Stimulated activated CD4-positive, alpha-beta T cell treated with anti-CD3 and anti-CD28 coated beads, Interleukin-2, amount 100 ng/mL, for 24 hours (primary cell): ENCODE results near the gene KLHL11.
"Not testable (repeated sequence)": the region's sequence is repeated elsewhere in the genome, so short reads cannot be mapped to it uniquely, and the experiment has no call there.

Source experiments
- DNase-seq, 2 donors: peaks; one replicate each; pipeline ENCODE4 v3.0.0-alpha.2; 2020

The KLHL11 gene

GRCh38 chr17:41888332-41888965 is 23.2 kb upstream of the KLHL11 start:
- DNase-seq: no peak

DNA sequence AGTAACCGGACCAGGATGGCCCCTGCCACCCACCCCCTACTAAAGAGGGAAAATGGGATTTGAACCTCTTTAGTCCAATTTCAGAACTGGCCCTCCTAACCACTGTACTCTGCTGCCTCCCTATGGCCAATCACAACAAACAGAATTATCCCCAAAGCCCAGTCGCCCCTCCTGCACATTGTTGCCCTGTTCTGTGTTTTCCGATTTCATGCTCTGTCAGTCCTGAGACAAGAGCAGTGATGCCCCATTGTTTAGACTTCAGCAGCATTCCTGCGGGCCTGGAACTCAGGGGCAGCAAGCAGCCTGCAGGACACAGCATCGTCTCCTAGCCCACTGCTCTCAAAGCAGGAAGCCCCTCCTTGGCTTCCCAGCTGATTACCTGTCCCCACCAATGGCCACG is 20.5 kb upstream of the KLHL11 start:
- no peak for DNase-seq

GRCh38 chr17:41882756-41883155 is 17.5 kb upstream of the KLHL11 start:
- no peak for DNase-seq

GRCh38 chr17:41880130-41880529 is 14.9 kb upstream of the KLHL11 start:
- no peak for DNase-seq

DNA sequence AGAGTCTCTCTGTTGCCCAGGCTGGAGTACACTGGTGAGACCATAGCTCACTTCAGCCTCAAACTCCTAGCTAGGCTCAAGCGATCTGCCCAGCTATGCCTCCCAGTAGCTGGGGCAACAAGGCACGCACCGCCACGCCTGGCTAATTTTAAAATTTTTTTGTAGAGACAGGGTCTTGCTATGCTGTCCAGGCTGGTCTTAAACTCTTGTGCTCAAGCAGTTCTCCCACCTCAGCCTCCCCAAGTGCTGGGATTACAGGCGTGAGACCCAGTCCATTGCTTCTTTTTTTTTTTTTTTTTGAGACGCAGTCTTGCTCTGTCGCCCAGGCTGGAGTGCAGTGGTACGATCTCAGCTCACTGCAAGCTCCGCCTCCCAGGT is 9.1 kb upstream of the KLHL11 start:
- DNase-seq: not testable (repeated sequence)

DNA sequence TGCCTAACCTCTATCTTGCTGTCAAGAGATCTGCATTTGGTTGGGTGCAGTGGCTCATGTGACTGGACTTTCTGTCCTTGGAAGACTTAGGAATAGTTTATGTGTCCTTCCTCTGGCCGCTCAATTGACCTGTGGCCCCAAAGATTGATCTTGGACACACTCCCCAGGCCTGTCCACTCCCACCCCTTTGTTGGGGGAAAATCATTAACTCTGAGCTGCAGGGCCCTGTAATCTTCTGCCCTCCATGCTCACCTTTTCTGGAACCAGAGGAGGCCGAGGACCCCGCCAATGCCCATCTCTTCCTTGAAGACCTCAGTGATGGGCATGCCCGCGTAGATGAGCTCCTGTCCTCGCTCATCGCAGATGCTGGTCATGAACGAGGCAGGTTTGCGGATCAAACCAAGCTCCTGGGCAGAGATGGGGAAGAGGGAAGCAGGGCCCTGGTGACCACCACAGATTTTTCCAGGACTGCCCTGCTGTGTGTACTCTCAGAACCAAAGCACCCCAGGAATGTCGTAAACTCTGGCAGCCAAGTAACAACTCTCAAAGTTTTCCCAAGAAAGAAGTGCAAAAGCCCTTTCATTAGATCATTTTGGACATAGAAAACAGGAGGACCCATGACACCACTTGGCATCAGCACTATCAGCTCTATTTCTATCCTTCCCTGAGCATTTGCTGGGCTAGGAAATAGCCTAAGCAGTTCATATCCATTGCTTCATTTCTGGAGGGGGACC is 8.5 kb upstream of the KLHL11 start:
- DNase-seq: no peak

DNA sequence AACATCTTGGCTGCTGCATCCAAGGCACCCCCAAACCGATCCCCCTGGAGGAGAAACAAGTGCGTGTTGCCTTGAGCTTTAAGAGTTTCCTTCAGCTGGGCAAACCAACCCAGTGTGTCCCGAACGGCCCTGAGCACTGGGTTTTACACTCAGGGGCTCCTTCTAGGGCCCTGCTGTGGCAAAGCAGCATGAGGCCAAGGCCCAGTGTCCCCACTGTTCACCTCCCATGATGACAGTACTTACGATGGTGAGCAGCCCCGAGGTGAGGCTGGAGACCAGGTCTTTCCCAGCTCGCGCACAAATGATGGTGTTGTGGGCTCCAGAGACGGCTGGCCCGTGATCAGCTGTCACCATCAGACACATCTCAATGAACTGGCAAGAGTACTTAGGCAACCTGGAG is 6.6 kb upstream of the KLHL11 start:
- no peak for DNase-seq

- DNase-seq: no peak
These were observed 5.4 kb upstream of the KLHL11 start for GRCh38 chr17:41870627-41871026.

- DNase-seq: no peak
These were observed 4.9 kb upstream of the KLHL11 start for GRCh38 chr17:41870097-41870496.

GRCh38 chr17:41869426-41869825 is 4.2 kb upstream of the KLHL11 start:
- DNase-seq: no peak

- no peak for DNase-seq
These were observed 3.3 kb upstream of the KLHL11 start for GRCh38 chr17:41868568-41868967.

DNA sequence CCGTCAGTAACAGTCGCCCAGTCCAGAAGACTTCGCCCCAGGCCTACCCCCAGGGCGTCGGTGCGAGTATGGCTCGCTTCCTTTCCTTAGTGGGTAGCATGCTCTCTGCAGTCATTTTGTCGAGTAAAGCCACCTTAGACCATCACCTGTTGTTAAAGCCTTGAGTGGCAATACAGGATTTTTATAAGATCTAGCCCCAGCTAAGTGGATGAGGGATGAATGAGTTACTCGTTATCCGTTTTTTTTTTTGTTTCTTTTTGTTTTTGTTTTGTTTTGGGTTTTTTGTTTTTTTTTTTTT is 322 bp upstream of the KLHL11 start:
- DNase-seq: no peak

GRCh38 chr17:41864498-41864835 is 756 bp downstream of the KLHL11 start:
- peak in 1 of 2 donors; percentile 67 for DNase-seq

DNA sequence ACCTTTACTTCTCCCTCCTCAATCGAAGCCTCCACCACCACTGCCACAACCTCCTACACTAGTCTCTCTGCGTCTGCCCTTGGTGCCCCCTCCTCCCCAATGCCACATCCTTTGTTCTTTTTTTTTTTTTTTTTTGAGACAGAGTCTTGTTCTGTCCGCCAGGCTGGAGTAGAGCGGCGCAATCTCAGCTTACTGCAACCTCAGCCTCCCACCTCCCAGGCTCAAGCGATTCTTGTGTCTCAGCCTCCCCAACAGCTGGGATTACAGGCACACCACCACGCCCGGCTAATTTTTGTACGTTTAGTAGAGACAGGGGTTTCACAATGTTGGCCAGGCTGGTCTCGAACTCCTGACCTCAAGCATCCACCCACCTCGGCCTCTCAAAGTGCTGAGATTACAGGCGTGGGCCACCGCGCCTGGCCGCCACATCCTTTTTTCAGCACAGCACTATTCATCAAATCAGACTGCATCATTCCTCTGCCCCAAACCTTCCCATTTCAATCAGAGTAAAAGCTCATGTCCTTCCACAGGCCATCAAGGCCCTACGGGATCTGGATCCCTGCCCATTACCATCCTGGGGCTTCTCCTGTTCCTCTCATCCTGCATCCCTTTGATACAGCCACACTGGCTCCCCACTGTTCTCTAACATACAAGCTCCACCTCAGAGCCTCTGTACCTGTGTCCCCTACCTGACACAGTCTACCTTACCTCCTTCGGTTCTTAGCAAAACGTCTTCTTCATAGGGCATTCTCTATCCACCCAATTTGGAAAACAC is 2.0 kb downstream of the KLHL11 start:
- DNase-seq: peak; percentile 23 to 52

DNA sequence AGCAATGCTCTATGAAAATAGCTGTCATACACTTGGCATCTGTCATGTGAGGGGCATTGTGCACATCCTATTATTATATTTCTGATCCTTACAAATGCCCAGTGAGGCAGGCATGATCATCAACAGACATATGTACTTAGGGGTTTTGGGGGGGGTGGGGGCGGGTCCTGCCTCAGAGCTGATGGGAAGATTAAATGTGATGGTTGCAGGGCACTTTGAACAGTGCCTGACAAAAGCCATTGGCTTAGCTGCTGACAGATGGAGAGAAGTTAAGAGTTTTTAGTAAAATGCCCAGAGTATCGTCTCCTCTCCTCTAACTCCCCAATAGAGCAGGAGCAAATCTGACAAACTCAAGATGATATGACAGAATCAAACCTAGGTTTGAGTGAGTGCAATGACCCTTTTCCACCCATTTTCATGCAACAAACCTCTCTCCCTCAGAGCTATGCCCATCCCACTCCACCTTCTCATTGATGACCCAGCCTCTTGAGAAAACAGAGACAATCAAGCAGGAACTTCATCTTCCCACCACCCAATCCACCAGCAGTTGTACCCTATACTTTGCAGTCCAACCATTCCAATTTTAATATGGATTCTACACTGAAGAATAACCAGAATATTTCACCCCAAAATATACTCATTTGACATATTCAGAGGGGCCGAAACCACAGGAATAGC is 4.8 kb downstream of the KLHL11 start:
- DNase-seq: no peak

- DNase-seq: not testable (repeated sequence)
These were observed 13.8 kb downstream of the KLHL11 start for GRCh38 chr17:41851382-41851781.

DNA sequence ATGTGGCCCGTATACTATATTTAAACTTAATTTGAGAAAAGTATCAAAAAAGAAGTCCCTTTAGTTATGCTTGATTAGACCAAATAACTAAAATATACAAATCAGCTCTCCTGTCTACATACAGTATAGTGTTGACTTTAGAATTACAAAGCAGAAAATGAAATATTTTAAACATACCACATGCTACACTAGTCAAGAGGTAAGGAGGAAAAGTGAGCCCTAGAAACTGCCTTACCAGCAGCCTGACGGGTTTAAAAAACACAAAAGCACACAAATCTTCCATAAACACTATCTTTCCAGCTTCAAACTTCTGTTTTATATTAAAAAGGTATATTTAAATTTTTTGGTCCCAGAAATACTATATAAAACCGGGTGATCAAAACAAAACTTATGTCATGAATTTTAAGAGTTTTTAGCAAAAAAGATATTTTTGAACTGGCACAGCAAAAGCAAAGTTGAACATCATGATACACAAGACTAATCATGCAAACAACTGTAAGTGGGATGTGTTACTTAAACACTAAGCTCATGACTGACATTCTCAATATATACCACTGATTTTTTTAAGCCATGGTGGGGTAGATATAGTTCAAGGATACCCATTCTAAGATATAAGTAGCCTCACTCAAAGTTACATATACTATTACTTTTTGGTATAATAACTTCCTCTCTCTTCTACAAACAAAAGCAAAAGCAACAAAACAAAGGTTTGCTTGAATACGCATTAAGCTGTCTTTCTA is 15.8 kb downstream of the KLHL11 start:
- no peak for DNase-seq

- DNase-seq: no peak
These were observed 16.4 kb downstream of the KLHL11 start for GRCh38 chr17:41848788-41849187.

DNA sequence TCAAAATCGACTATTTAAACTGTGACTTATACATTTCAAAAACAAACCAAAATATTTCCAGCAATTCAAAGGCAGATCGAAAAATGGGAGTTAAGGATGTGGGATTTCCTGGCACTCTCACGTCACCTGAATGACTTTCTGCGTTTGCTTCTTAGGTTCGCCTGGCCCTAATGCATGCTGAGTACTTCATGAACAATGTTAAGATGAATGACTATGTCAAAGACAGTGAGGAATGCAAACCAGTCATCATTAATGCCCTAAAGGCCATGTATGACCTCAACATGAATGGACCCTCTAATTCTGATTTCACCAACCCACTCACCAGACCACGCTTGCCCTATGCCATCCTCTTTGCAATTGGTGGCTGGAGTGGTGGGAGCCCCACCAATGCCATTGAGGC is 20.3 kb downstream of the KLHL11 start:
- no peak for DNase-seq

DNA sequence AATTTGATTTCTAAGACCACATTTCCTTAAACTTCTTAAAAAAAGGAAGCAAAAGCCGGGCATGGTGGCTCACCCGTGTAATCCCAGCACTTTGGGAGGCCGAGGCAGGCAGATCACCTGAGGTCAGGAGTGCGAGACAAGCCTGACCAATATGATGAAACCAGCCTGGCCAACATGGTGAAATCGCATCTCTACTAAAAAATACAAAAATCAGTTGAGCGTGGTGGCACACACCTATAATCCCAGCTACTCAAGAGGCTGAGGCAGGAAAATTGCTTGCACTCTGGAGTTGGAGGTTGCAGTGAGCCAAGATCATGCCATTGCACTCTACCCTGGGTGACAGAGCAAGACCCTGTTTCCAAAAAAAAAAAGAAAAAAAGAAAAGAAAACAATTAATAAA is 24.4 kb downstream of the KLHL11 start:
- DNase-seq: not testable (repeated sequence)

- not testable (repeated sequence) for DNase-seq
These were observed 25.8 kb downstream of the KLHL11 start for GRCh38 chr17:41839448-41839847.

DNA sequence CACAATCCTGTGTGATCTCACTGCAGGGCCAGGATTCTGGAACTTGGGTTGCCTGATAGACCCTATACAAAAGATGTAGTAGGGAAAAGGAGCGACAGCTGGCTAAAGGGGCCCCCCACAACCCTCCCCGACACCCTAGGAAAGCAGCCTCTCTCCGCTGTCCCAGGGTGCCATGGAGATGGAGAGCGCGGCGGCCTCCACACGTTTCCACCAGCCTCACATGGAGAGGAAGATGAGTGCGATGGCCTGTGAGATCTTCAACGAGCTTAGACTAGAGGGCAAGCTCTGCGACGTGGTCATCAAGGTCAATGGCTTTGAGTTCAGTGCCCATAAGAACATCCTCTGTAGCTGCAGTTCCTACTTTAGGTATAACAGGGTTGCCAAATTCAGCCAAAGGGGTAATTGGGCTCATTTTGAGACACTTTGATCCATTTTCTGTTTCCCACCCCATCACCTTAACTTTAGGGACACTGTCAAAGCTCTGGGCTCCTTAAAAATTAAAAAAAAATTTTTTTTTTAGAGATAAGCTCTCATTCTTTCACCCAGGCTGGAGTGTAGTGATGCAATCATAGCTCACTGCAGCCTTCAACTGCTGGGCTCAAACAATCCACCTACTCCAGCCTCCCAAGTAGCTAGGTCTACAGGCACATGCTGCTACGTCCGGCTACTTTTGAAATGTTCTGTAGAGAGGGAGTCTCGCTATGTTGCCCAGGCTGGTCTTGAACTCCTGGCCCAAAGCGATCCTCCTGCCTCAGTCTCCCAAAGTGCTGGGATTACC is 27.3 kb downstream of the KLHL11 start, which contains the start of gene KLHL10:
Gene KLHL10, plus strand, starts transcription at position 65 of the 778 bp plus-strand sequence. Its CDS starts 108 bp downstream, at position 173.
- DNase-seq: no peak
